GOT3 (cell line): ENCODE measurements around the gene RNF11.
A peak's percentile ranks its signal among the peaks of the same experiment; 100 is the strongest.
"Not testable (repeated sequence)": the region's sequence is repeated elsewhere in the genome, so short reads cannot be mapped to it uniquely, and the experiment has no call there.

Experiments
- DNase-seq: peaks from one replicate; lab custom pipeline; 2025; ENCODE audit warnings: mixed read lengths; lab: John Stamatoyannopoulos, UW

Gene RNF11, protein sequence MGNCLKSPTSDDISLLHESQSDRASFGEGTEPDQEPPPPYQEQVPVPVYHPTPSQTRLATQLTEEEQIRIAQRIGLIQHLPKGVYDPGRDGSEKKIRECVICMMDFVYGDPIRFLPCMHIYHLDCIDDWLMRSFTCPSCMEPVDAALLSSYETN

DNA sequence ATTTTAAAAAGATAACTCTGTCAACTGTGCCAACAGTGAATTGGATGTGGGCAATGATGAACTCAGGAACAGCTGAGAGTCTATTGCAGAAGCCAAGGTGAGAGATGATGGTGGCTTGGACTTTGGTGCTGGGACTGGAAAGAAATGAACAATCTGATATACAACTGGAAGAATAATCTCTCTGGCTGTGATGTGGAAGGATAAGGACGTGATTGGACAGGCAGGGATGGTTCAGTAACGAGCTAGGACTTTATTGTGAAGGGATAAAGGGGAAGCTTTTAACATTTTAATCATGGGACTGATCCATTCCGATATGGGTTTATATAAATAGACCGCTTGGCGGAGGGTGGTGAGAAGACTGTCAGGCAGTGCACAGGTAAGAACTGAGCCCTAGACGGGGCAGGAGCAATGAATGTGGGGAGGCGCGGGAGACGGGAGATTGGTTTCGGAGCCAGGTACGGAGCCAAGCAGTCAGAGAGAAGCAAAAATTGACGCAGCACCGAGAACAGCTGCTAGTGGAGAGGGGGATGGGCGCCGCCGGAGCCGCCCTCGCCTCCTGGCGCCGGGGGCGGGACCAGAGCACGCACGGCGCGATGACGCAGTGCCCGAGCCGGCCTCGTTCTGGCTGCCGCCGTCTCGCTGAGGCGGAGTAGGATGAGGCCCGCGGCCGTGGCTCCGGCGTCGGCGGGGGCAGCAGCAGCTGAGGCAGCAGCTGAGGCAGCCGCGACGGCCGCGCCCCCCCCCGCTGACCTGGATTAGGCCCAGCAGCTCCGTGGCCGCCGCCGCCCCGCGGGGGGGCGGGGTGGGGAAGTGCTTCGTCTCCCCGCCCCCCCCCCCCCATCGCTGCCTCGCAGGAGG lies at the start of gene RNF11:
Gene RNF11 (plus strand): TSS at position 601 of the 858 bp plus-strand sequence. CDS start 484 bp downstream, outside the sequence.
- DNase-seq, result peak; percentile 63

DNA sequence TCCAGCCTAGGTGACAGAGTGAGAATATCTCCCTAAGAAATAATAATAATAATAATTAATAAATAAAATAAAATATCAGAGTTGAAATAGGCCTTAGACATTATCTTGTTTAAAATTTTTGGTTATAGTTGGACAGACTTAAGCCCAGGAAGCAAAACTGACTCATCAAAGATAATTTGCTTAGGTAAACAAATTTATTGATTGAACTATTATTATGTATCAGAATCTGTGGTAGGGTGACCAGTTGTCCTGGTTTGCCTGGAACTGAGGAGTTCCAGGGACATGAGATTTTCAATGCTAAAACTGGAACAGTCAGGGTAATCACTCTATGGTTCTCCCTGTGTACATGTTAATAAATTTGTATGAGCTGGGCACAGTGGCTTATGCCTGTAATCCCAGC lies 47.8 kb upstream of the RNF11 start:
- no peak for DNase-seq

DNA sequence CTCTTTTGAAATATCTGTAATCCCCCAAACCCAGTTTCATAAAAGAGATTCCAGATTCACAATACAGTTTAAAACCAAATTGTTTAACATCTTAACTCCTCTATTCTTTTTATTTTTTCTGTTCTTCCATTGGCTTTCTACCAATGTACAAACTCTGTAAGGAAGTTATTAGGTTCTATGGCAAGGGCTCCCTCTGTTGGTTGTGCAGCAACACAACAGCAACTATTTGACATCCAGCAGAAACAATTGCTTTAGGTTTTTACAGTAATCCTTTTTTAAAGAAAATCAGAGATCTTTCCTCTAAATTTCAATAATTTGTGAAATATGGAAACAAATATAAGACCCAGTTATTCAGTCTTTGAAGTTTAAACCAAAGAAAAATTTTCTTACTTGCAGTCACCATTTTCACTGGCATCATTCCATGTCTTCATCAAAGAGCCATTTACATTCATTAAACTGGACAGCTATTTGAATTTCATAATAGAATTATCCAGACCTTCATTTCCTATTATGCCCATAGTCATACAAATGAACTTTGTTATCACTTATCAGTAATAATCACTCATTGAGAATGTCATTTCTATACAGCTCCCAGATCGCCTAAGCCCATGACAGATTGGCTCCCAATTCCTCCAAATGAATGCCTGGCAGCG lies 46.5 kb upstream of the RNF11 start:
- DNase-seq, result no peak

DNA sequence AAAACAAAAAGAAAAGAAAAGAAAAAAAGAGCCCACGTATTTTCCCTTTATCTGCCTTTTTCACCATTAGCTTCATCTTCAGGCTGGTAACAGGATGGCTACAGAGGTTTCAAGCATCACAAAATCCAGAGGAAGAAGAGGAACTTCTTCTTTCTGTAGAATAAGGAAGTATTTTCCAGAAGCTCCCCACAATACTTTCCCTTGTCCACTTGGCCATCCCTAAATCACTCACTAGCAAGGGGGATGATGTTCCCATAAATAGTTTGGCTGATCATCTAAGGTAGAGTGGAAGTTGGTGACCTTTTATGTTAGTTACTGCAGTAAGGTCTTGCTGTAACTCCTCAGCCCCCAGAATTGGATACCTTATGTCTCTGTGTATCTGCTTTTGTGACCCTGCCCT lies 45.1 kb upstream of the RNF11 start:
- DNase-seq, result no peak

DNA sequence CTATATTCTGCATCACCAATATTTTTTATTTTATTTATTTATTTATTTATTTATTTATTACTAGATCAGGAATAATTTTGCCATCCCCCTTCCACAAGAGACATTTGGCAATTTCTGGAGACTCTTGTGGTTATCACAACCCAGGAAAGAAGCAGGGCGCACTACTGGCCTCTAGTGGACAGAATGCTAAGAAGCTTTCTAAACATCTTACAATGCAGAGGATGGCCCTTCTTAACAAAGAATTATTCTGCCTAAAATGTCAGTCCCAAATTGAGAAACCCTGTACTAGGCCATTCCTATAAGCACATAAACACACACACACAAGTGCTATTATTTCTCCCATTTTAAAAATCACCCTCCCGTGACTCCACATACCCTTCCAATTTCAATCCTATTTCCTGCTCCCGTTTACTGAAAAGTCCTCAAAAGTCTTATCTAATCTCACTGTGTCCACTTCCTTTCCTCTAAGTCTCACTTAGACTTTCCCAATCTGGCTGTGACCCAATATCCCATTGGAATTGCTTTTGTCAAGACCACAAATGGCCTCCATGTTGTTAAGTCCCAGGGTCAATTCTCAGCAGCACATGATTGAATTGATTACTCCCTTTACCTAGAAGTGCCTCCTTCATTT lies 43.7 kb upstream of the RNF11 start:
- no peak for DNase-seq

DNA sequence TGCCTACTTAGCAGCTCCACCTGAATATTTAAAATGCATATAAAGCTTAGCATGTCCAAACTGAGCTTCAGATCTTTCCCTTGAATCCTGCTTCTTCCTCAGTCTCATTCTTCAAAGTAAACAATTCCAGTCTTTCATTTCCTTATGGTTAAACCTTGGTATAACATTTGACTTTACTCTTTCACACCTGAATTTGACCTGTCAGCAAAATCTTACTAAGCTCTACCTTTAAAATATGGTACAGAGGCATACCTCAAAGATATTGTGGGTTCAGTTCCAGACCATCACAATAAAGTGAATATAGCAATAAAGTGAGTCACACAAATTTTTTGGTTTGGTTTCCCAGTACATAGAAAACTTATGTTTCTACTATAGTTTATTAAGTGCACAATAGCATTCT lies 42.5 kb upstream of the RNF11 start:
- no peak for DNase-seq

DNA sequence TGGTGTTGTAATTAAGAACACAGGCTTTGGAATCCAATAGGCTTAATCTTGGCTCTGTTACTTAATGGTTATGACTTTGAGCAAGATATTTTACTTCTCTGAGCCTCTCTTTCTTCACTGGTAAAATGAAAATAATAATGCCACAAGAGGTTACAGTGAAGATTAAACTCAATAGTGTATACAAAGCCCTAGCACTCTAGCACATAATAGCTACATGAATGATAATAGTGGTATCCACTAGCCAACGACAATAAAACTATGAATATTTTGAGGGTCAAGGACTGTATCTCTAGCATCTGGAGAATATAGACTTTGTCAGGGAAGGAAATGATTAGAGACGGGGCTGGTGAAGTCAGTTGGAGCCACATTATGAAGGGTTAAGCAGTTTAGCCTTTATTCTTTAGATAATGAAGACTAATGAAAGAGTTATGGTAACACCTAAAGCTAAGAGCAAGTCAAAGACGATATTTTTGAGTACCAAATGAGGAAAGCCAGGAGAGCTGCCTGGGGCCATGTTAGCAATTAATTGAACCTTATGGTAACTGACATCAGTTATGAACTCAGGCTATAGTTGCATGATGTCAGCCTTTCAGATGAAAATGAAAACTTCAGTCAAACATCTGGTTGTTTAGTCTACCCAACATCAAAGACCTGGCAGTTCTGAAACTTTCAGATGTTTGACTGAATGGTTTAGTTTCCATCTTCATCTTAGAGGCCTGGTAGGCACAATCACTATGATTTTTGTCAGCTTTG lies 32.8 kb upstream of the RNF11 start:
- no peak for DNase-seq

DNA sequence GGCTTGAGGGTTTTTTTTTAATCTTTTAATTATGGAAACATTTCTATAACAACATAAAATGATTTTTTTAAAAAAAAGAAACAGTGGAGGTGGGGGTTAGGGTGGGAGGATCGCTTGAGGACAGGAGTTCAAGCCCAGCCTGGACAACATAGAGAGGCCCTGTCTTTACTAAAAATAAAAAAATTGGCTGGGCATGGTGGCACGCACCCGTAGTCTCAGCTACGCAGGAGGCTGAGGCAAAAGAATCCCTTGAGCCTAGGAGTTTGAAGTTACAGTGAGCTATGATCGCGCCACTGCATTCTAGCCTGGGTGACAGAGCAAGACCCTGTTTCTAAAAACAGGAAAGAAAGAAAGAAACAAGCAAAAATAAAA lies 32.2 kb upstream of the RNF11 start:
- no peak for DNase-seq

DNA sequence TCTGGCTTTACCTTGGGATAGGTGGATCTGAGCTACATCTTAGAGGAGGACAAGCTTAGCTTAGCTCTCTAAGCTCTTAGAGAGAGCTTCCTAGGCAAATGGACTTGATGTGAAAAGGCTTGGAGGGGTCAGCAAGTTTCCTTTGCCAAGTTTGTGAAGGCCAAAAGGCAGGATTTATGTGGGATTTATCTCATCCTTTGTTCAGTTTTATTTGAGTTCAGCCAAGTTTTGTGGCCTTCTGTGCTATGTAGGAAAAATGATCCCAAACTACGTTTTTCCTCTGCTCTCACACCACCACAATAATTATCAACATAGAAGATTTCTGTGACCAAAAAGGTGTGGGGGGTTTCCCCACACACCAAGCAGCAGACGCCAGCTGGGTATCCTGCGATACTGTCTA lies 26.0 kb upstream of the RNF11 start:
- no peak for DNase-seq

DNA sequence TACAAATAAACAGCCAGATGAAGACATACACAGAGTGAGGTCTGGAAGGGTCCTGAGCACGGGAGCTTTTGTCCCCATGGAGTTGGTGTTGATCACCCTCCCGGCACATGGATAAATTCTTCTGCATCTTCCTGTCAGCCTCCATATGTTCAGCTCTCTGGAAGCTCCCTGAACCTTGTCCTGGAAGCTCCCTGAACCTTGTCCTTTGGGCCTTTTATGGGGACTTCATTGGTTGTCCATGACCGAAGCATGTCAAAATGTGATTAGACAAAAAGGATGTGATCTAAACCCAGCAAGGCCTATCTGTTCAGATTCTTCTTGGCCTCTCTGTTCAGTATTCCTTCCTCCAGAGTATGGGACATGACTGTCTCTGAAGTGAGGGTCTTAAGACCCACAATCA lies 25.4 kb upstream of the RNF11 start:
- no peak for DNase-seq

DNA sequence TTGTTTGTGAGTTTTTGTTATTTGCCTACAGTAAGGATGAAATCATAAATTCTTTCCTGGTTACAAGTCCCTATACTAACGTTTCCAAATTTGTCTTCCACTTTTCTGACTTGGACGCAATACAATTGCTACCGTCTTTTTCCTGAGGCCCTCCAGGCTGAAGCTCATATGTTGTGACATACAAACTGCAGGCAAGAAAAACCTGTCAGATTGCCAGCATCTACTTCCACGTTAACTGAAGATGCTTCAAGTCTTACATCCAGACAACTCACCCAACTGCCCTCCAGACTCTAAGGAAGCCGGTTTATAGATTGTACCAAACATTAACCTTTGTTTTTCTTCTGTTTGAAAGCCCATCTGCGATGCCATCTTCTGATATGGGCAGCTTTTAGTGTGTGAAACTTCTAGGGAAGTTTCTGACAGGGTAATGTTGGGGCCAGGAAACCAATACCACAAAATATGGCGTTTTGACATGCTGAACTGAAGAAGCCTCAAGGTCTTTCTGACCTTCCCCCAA lies 21.4 kb upstream of the RNF11 start:
- DNase-seq, result no peak

DNA sequence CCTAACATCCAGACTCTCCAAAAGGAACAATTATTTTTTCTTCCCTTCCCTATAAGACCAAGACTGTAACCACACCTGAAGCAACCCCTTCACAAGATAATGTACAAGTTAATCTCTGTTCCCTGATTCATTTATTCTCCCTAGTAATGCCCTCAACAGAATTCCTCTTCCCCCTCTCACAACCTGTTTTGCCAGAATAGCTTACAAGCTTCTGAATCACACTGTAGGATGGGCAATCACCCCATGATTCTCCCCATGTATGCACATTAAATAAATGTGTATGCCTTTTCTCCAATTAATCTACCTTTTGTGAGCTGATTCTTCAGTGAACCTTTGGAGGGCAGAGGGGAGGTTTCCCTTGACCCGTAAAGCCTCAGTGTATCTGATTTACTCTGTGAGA lies 20.9 kb upstream of the RNF11 start:
- no peak for DNase-seq

DNA sequence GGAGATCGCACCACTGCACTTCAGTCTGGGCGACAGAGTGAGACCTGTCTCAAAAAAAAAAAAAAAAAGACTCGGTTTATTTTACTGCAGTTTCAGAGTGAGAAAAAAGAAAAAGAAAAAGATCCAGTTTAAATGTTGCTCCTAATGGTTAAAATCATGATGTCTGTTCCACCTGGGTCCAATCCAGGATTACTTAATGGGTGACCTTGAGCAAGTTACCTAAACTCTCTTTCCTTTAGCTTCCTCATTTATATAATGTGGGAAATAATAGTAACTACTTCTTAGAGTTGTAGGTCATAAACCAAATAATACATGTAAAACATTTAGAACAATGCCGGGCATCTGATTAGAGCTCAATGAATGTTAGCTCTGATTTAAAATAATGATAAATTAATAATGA lies 19.4 kb upstream of the RNF11 start:
- DNase-seq, result no peak

DNA sequence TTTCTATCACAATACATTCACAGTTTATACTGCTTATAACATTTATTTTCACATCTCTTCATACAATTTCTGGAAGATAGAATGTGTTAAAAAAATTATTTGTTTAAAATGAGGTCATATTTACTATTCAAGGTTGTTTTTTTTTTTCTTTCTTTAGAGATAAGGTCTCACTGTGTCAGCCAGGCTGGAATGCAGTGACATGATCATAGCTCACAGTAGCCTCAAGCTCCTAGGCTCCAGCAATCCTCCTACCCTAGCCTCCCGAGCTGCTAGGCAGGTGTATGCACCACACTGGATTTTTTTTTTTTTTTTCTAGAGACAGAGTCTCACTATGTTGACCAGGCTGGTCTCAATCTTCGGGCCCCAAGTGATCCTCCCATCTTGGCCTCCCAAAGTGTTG lies 19.0 kb upstream of the RNF11 start:
- DNase-seq, result no peak

DNA sequence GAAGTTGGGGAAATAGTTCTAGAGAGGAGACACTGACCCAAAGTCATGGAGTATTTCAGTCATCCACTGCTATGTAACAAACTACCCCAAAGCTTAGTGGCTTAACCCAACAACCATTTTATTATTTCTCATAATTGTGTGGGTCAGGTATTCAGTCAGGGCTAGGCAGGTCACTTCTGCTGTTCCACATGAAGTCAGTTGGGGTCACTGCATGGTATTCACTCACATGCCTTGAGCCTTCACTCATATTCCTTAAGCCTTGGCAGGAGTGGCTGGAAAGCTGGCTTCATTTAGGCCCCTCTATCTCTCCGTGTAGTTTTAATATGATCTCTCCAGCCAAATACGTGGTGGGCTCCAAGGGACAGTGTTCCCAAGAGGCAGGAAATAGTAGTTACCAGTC lies 17.5 kb upstream of the RNF11 start:
- DNase-seq, result no peak

DNA sequence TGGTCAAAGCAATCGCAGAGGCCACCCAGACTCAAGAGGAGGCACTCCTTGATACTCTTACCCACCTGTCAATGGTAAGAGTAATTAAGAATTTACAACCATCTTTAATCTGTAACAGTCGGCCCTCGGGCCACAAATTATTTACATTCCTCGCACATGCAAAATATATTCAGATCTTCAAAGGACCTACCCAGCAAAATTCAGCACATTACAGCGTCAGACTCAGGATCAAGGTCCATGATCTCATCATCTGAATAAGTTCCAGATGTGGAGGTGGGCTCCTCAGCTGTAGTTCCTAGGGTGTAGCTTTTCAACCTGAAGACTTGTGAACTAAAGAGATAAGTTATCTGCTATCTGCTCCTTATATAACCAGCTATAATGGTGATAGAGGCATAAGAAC lies 17.1 kb upstream of the RNF11 start:
- no peak for DNase-seq

DNA sequence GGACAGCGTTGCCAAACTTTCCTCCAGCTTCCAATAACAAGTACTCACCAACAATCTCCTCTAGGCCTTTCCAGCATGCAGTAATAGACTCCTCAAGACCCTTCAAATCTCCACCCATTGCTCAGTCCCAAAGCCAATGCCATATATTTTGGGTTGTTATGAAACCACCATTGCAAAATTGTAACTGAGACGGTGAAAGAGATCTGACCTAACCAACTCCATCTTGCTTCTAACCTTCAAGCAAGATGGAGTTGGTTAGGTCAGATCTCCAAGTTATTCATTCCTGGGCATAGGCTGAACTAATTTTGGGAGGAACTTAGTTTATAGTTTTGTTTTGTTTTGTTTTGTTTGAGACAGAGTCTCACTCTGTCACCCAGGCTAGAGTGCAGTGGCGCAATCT lies 14.5 kb upstream of the RNF11 start:
- DNase-seq, result not testable (repeated sequence)

DNA sequence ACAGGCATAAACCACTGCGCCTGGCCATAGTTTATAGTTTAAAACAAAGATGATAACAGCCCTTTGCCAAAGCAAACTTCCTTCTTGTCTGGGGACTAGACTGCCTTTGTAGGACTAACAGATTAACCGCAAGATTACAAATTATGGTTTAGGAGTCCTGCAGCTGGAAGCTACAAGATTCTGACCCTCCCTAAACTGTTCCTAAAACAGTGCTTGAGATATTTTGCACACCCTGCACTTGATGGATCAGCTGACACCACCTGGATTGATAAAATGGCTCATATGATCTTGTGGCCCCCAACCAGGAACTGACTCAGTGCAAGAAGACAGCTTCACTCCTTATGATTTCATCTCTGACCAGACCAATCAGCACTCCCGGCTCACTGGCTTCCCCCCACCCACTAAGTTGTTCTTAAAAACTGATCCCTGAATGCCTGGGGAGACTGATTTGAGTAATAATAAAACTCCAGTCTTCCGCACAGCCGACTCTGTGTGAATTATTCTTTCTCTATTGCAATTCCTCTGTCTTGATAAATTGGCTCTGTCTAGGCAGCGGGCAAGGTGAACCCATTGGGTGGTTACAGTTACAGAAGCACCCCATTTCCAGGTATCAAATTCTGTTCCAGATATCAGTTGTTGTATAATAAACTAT lies 13.8 kb upstream of the RNF11 start:
- DNase-seq, result no peak

DNA sequence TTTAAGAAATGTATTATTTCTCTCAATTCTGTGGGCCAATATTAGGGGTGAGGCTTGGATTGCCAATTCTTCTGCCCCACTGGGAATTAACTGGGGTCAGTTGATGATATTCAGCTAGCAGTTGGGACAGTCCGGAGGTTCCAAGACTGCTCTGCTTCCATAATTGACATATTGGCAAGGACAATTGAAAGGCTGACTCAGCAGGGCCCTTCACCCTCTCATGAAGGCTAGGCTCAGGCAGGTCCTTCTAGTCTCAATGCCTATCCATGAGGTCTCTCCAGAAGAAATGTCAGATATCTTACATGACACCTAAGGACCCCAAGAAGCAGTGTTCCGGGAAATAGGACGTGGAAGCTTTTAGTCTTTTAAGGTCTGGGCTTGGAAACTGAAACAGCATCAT lies 13.3 kb upstream of the RNF11 start:
- no peak for DNase-seq

DNA sequence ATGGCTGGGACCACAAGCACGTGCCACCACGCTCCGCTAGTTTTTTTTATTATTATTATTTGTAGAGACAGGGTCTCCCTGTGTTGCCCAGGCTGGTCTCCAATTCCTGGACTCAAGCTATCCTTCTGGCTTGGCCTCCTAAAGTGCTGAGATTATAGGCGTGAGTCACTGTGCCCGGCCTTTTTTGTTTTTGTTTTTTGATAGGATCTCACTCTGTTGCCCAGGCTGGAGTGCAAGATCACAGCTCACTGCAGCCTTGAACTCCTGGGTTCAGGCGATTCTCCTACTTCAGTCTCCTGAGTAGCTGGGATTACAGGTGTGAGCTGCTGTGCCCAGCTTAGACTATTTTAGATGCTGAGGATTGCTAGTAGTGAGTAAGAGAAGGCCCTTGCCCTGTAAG lies 11.8 kb upstream of the RNF11 start:
- no peak for DNase-seq

DNA sequence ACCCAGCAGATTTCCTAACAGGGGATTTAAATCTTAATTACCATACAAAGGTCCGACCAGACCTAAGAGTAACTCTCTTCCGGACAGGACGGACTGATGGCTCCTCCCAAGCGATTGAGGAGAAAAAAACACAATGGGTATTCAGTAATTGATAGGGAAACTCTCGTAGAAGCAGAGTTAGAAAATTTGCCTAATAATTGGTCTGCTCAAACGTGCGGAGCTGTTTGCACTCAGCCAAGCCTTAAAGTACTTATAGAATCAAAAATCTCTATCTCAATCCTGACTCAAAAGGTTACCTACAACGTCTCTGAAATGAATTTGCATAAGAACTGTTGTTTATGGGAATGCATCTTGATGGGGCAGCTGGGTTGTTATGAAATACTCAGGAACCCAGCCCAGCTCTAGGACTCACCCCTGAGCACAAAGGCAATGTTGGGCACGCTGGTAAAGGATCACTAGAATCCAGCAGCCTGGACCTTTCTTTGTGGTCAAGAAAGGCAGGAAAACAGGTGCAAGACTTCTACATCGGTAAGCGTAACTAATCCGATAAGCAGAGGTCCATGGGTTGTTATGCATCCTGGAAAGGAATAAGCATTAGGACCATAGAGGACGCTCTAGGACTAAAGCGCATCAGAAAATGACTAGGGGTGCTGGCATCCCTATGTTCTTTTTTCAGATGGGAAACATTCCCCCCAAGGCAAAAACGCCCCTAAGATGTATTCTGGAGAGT lies 8.7 kb upstream of the RNF11 start:
- not testable (repeated sequence) for DNase-seq
